ENCODE measurements around the gene PIN4.

PIN4 gene

DNA sequence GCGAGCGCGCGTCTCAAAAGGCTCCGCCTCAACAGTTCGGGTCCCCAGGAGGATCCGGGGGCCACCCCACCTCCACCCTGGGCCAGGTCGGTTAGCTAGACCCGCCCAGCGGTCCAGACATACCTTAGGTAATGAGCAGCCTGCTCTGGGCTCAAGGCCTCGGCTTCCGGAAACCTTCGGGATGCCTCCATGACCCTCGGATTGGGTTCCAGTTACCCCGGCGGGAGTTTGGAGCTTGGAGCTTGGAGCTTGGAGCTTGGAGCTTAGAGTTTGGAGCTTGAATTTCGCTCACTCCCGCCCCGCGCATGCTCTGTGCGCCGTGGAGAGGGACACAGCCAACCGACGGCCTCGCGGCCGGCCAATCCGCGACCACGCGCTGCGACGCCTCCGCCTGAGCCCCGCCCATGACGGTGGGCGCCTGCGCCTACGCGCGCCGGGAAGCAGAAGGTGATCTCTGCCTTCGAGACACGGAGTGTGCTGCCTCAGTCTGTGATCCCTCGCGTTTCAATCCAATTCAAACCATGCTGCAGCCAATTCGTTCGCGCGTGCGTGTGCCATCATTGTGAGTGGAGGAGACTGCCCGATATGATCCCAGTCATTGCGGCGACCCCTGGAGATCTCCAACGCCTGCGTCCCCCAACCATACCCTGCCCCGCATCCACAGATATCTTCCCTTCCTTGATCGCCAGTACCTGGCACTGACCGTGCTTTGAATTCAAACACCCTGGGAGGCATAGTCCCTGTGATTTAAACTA lies 57.3 kb downstream of the PIN4 start, which contains the start of gene ERCC6L:
ERCC6L (minus strand) TSS at position 307 of the 755 bp plus-strand sequence; CDS start at position 191, 116 bp downstream.
- ChIA-PET POLR2A (interaction anchor here (0.7 kb wide), 1 partner anchor 75 kb away, joined by 4 read pairs; no protein-coding TSS in a partner anchor), CTCF (interaction anchor here (0.5 to 1.4 kb wide), 7 partner anchors 9 to 335 kb away, joined by 3 to 4 read pairs (median 3); no protein-coding TSS in a partner anchor)
- no peak for TF ChIP-seq CTCF (IDR thresholded peaks at IDR 0.05; ENCODE audit: insufficient read depth, low read length, missing control alignments)
- H3K4me3 ChIP-seq (ENCODE audit: low read depth, low read length) = peak within 1 kb of the TSS; percentile 60
- peak; percentile 5 for DNase-seq (ENCODE audit: low read depth, low spot score)

GRCh38 chrX:72240976-72241375 lies 59.4 kb downstream of the PIN4 start:
- no peak overlapping the region for H3K4me3 ChIP-seq (ENCODE audit: low read depth, low read length)
- DNase-seq (ENCODE audit: low read depth, low spot score) = no peak

DNA sequence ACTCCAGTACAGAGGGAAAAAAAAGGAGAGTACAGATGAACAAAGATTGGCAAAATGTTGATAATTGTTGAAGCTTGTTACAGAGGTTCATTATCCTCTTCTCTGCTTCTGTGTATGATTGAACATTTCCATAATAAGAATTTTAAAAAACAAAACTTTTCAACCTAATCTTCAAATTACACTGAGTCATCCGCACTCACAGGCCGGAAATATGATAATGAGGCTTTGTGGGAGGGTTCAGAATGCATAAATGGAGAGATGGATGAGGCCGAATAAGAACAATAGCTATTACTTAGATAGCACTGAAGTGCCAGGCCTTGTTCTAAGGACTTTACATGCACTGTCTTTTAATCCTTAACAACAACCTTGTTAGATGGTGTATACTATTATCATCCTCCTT lies 61.9 kb downstream of the PIN4 start:
- CTCF ChIA-PET = interaction anchor here (0.6 to 4.4 kb wide), 7 partner anchors 10 to 296 kb away, joined by 3 to 31 read pairs (median 4); partner anchors contain the start of gene RPS4X
- POLR2A ChIA-PET = no interaction called here

More at GRCh38 chrX:72240976-72241375, 59.4 kb downstream of the PIN4 start:
- TF ChIP-seq CTCF (IDR thresholded peaks at IDR 0.05; ENCODE audit: insufficient read depth, low read length, missing control alignments) = no peak
- ChIA-PET CTCF (no interaction called here), POLR2A (no interaction called here)

GRCh38 chrX:72245461-72246089 lies 64.0 kb downstream of the PIN4 start:
- no peak overlapping the region for H3K4me3 ChIP-seq (ENCODE audit: low read depth, low read length)
- POLR2A ChIA-PET = interaction anchor here (0.6 to 2.1 kb wide), 2 partner anchors 31 to 276 kb away, joined by 4 to 6 read pairs; partner anchors contain the start of gene RPS4X
- CTCF ChIA-PET = interaction anchor here (0.6 to 4.4 kb wide), 15 partner anchors 9 to 310 kb away, joined by 3 to 31 read pairs (median 4); partner anchors contain the start of gene RPS4X
- peak; percentile 76 for TF ChIP-seq CTCF (IDR thresholded peaks at IDR 0.05; ENCODE audit: insufficient read depth, low read length, missing control alignments)
- DNase-seq (ENCODE audit: low read depth, low spot score) = no peak

More for the DNA sequence above, 61.9 kb downstream of the PIN4 start:
- H3K4me3 ChIP-seq (ENCODE audit: low read depth, low read length) = no peak overlapping the region
- no peak for DNase-seq (ENCODE audit: low read depth, low spot score)
- no peak for TF ChIP-seq CTCF (IDR thresholded peaks at IDR 0.05; ENCODE audit: insufficient read depth, low read length, missing control alignments)

DNA sequence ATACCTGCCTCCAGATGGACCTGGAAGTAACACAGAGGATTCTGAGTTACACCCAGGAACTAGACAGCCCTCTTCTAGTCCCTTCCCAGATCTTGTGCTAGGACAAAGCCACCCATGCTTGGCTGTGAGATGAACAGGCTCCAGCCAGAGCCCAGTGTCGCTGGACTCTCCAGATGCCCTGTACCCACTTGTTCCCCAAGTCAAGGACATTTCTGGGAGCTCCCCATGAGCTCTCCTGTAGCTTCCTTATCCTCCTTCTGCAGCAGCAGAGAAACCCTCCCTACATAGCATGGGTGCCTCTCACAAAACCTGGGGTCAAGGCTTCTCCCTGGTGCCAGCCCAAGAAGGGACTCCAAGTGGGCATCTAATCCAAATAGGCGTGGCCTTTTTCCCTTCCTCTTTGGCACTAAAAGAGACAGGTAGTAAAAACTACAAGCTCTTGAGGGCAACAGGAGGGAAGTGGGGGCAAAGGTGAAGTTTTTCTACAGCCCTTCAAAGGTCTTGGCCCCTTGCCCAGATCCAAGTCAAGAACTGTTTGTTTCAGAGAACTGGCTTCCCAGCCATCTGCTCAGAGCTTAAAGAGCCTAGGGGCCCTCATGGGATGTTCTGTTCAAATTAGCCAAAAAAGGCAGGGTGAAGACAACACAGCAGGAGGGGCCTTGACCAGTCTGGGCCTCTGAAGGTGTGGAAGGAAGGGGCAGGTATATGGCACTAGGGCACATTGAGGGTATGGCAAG lies 65.8 kb downstream of the PIN4 start:
- ChIA-PET CTCF (interaction anchor here (0.7 to 3.6 kb wide), 9 partner anchors 9 to 299 kb away, joined by 3 to 15 read pairs (median 3); partner anchors contain the start of gene RPS4X), POLR2A (no interaction called here)
- H3K4me3 ChIP-seq (ENCODE audit: low read depth, low read length) = no peak overlapping the region
- no peak for DNase-seq (ENCODE audit: low read depth, low spot score)
- no peak for TF ChIP-seq CTCF (IDR thresholded peaks at IDR 0.05; ENCODE audit: insufficient read depth, low read length, missing control alignments)

Measured in AG04449 (cell line).